ENCODE data around the gene TSHZ3.

GRCh38 chr19:31397308-31397707 is 48.1 kb upstream of the TSHZ3 start:
- TF ChIP-seq CTCF (conservative IDR thresholded peaks at IDR 0.05; ENCODE audit: low read length) (no peak), EZH2phosphoT487 (IDR thresholded peaks at IDR 0.05; ENCODE audit: borderline replicate concordance) (no peak)

Measured in Loucy (cell line).